ENCODE results near the gene PARD3B. TPM values are rescaled to one million over a fixed set of nuclear protein-coding genes. Genes with fewer than 3 reads are reported as not detected.

PARD3B gene
- total RNA-seq, 1 experiment from 2014 or later: 0.37 TPM

- in situ Hi-C loops (cut with HindIII; ENCODE audit: low pct_unique_long_range_greater_than_20kb, low sequenced_read_pairs): no loop called here
- DNase-seq (ENCODE audit: low read depth, low spot score): no peak
Observed at GRCh38 chr2:205017381-205017780, 472.1 kb downstream of the PARD3B start.

- in situ Hi-C loops (cut with HindIII; ENCODE audit: low pct_unique_long_range_greater_than_20kb, low sequenced_read_pairs): no loop called here
- no peak for DNase-seq (ENCODE audit: low read depth, low spot score)
Observed at GRCh38 chr2:205017912-205018311, 472.6 kb downstream of the PARD3B start.

- in situ Hi-C loops (cut with HindIII; ENCODE audit: low pct_unique_long_range_greater_than_20kb, low sequenced_read_pairs): no loop called here
- no peak for DNase-seq (ENCODE audit: low read depth, low spot score)
Observed at GRCh38 chr2:205020673-205021072, 475.4 kb downstream of the PARD3B start.

GRCh38 chr2:205022841-205023240 lies 477.6 kb downstream of the PARD3B start:
- in situ Hi-C loops (cut with HindIII; ENCODE audit: low pct_unique_long_range_greater_than_20kb, low sequenced_read_pairs): no loop called here
- no peak for DNase-seq (ENCODE audit: low read depth, low spot score)

- DNase-seq (ENCODE audit: low read depth, low spot score): peak; percentile 67
- in situ Hi-C loops (cut with HindIII; ENCODE audit: low pct_unique_long_range_greater_than_20kb, low sequenced_read_pairs): no loop called here
Observed at GRCh38 chr2:205024822-205025518, 479.7 kb downstream of the PARD3B start.

- no peak for DNase-seq (ENCODE audit: low read depth, low spot score)
Observed at GRCh38 chr2:205025580-205026240, 480.4 kb downstream of the PARD3B start.

GRCh38 chr2:205030695-205031094 lies 485.4 kb downstream of the PARD3B start:
- in situ Hi-C loops (cut with HindIII; ENCODE audit: low pct_unique_long_range_greater_than_20kb, low sequenced_read_pairs): no loop called here
- no peak for DNase-seq (ENCODE audit: low read depth, low spot score)

More at GRCh38 chr2:205025580-205026240, 480.4 kb downstream of the PARD3B start:
- in situ Hi-C loops (cut with HindIII; ENCODE audit: low pct_unique_long_range_greater_than_20kb, low sequenced_read_pairs): no loop called here

- no peak for DNase-seq (ENCODE audit: low read depth, low spot score)
- in situ Hi-C loops (cut with HindIII; ENCODE audit: low pct_unique_long_range_greater_than_20kb, low sequenced_read_pairs): no loop called here
Observed at GRCh38 chr2:205032093-205032551, 486.8 kb downstream of the PARD3B start.

- in situ Hi-C loops (cut with HindIII; ENCODE audit: low pct_unique_long_range_greater_than_20kb, low sequenced_read_pairs): no loop called here
- DNase-seq (ENCODE audit: low read depth, low spot score): no peak
Observed at GRCh38 chr2:205033431-205033830, 488.2 kb downstream of the PARD3B start.

GRCh38 chr2:205034034-205034433 lies 488.8 kb downstream of the PARD3B start:
- in situ Hi-C loops (cut with HindIII; ENCODE audit: low pct_unique_long_range_greater_than_20kb, low sequenced_read_pairs): no loop called here
- no peak for DNase-seq (ENCODE audit: low read depth, low spot score)

GRCh38 chr2:205040323-205040722 lies 495.0 kb downstream of the PARD3B start:
- in situ Hi-C loops (cut with HindIII; ENCODE audit: low pct_unique_long_range_greater_than_20kb, low sequenced_read_pairs): no loop called here
- DNase-seq (ENCODE audit: low read depth, low spot score): no peak

GRCh38 chr2:205041472-205042130 lies 496.3 kb downstream of the PARD3B start:
- in situ Hi-C loops (cut with HindIII; ENCODE audit: low pct_unique_long_range_greater_than_20kb, low sequenced_read_pairs): no loop called here
- DNase-seq (ENCODE audit: low read depth, low spot score): no peak

GRCh38 chr2:205043285-205043684 lies 498.0 kb downstream of the PARD3B start:
- in situ Hi-C loops (cut with HindIII; ENCODE audit: low pct_unique_long_range_greater_than_20kb, low sequenced_read_pairs): no loop called here
- no peak for DNase-seq (ENCODE audit: low read depth, low spot score)

- no peak for DNase-seq (ENCODE audit: low read depth, low spot score)
- in situ Hi-C loops (cut with HindIII; ENCODE audit: low pct_unique_long_range_greater_than_20kb, low sequenced_read_pairs): no loop called here
Observed at GRCh38 chr2:205045706-205046105, 500.4 kb downstream of the PARD3B start.

GRCh38 chr2:205047273-205047839 lies 502.1 kb downstream of the PARD3B start:
- no peak for DNase-seq (ENCODE audit: low read depth, low spot score)
- in situ Hi-C loops (cut with HindIII; ENCODE audit: low pct_unique_long_range_greater_than_20kb, low sequenced_read_pairs): no loop called here

- DNase-seq (ENCODE audit: low read depth, low spot score): no peak
- in situ Hi-C loops (cut with HindIII; ENCODE audit: low pct_unique_long_range_greater_than_20kb, low sequenced_read_pairs): no loop called here
Observed at GRCh38 chr2:205051417-205051816, 506.1 kb downstream of the PARD3B start.

- no peak for DNase-seq (ENCODE audit: low read depth, low spot score)
- in situ Hi-C loops (cut with HindIII; ENCODE audit: low pct_unique_long_range_greater_than_20kb, low sequenced_read_pairs): no loop called here
Observed at GRCh38 chr2:205052781-205053180, 507.5 kb downstream of the PARD3B start.

GRCh38 chr2:205053827-205054410 lies 508.6 kb downstream of the PARD3B start:
- no peak for DNase-seq (ENCODE audit: low read depth, low spot score)
- in situ Hi-C loops (cut with HindIII; ENCODE audit: low pct_unique_long_range_greater_than_20kb, low sequenced_read_pairs): no loop called here
